ENCODE results near the gene NDUFB1.

DNA sequence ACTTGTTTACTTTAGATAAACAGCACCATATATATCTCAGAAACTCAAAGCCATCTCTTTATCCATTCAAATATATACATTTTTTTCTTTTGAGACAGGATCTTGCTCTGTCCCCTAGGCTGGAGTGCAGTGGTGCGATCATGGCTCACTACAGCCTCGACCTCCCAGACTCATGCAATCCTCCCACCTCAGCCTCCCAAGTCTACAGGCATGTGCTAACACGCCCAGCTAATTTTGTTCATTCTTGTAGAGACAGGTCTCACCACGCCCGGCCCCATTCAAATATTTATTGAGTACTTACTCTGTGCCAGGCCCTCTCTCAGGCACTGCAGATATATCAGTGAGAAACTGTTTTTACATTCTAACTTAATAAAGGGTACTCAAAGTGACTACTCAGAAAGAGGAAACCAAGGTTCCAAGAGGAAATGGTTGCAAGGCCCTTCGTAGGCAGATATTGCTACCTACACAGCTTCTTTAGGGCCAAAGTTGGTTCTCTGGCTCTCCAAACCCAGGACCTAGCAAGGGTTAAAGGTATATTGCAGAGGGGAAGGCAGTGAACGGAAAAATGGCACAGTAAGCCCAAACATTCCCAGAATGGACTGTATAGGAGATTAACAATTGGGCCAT is 18.0 kb downstream of the NDUFB1 start:
- TF ChIP-seq POLR2A (IDR thresholded peaks at IDR 0.05) = no peak
- TF ChIP-seq, protein P1, sequence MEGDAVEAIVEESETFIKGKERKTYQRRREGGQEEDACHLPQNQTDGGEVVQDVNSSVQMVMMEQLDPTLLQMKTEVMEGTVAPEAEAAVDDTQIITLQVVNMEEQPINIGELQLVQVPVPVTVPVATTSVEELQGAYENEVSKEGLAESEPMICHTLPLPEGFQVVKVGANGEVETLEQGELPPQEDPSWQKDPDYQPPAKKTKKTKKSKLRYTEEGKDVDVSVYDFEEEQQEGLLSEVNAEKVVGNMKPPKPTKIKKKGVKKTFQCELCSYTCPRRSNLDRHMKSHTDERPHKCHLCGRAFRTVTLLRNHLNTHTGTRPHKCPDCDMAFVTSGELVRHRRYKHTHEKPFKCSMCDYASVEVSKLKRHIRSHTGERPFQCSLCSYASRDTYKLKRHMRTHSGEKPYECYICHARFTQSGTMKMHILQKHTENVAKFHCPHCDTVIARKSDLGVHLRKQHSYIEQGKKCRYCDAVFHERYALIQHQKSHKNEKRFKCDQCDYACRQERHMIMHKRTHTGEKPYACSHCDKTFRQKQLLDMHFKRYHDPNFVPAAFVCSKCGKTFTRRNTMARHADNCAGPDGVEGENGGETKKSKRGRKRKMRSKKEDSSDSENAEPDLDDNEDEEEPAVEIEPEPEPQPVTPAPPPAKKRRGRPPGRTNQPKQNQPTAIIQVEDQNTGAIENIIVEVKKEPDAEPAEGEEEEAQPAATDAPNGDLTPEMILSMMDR (IDR thresholded peaks at IDR 0.05) = no peak
